Measurements from ENCODE around the gene GSTT4. TPM values are rescaled to one million over a fixed set of nuclear protein-coding genes. Genes with fewer than 3 reads are reported as not detected.
"Not testable (repeated sequence)": the region's sequence is repeated elsewhere in the genome, so short reads cannot be mapped to it uniquely, and the experiment has no call there.

Gene GSTT4
- not detected for total RNA-seq
- long read RNA-seq: 0 reads

DNA sequence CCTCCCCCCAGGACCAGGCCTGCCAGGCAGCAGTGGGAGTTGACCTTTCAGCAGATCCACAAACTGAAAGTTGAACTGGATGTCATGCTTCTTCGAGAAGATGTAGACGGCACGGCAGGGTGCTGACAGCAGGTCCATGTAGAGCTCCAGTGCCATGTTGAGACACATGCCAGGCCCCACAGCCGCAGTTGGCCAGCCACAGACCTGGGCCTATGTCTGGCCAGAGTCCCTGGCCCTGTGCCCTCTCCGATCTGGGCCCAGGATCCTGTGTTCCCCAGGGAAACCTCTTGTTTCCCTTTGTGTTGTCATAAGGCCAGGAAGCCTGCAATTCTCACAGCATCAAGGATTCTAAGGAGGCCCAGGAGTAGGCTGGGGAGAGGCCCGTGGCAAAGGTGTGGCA is at the start of gene GSTT4:
Gene GSTT4, minus strand, starts transcription at position 253 of the 400 bp plus-strand sequence. Its CDS starts 97 bp downstream, at position 156.
- intact Hi-C loops (cut with DNase I, micrococcal nuclease): no loop called here
- ATAC-seq (no peak), DNase-seq (no peak)

DNA sequence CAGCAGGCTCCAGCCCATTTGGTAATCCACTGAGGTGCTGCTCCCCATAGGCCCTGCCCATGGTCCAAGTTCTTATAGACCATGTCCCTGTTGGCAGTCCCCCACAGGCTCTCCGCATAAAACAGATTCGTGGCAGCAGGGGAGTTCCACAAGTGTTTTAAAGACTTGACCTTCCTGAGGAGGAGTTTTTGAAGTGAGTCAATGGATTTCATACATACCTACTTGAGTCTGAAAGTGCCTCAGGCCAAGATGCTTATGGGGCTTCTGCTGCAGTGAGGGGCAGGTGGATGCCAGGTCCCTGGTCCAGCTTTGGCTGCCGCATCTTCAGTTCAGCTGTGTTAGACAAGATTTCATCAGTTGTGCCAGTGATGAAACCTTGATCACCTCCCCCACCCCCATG is 49.1 kb upstream of the GSTT4 start:
- intact Hi-C loops (cut with DNase I, micrococcal nuclease): no loop called here
- no peak for ATAC-seq
- DNase-seq: no peak

GRCh38 chr22:24053481-24054226 is 48.4 kb upstream of the GSTT4 start:
- intact Hi-C loops (cut with DNase I, micrococcal nuclease): no loop called here
- ATAC-seq (peak; percentile 11), DNase-seq (no peak)

DNA sequence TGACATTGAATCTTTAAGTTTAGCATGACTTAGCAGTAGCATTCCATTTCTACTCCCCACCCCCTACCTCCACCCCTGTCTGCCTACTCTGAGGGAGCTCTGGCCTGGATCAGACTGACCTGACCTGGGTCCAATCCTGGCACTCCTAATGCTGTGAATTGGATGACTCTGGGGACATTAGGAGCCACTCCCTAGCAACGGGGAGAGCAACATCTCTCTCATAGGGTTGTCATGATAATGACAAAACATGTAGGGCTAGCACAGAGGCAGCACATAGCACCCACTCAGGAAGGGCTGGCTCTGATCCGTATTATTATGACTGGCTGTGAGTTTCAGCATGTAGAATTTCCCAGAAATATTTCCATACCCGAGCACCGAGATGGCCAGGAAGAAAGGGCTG is 46.3 kb upstream of the GSTT4 start:
- DNase-seq (no peak), ATAC-seq (no peak)
- intact Hi-C loops (cut with DNase I, micrococcal nuclease): no loop called here

DNA sequence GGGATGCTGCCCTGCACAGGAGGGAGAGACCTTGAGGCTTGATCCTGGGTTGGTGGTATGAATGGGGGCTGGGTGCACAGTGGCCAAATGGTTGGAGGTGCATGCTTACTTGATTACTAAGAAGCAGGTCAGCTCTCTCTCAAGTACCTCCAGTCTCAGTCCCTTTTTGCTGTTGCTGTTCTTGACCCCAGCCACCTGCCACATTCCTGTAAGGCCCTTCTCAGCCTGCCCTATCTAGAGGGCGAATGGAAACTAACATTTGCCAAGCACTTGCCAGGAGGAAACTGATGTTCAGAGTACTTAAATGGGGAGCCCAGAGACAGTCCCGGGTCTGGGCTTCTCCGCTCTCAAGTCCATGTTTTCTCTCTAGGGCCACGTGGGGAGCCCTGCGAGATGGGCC is 45.8 kb upstream of the GSTT4 start:
- DNase-seq (no peak), ATAC-seq (no peak)
- intact Hi-C loops (cut with DNase I, micrococcal nuclease): no loop called here

DNA sequence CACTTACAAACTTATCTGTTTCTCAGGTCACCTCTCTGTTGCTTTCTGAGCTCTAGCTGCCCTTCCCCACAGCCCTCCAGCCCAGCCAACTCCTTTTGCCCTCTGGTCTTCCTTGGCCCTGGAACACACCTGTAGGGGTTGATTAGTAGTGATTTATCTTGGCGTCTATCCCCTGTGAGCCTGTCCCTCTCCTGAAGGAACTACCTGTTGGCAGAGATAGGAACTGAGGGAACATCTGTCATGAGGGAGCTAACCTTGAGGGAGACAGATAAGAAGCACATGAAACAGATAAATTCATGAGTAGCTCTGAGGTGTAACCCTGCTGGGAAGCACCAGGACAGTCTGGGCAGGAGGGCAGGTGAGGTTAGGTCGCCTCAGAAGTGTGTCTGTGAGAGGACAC is 44.7 kb upstream of the GSTT4 start:
- no peak for ATAC-seq
- intact Hi-C loops (cut with DNase I, micrococcal nuclease): no loop called here
- no peak for DNase-seq

- ATAC-seq (no peak), DNase-seq (no peak)
- intact Hi-C loops (cut with DNase I, micrococcal nuclease): no loop called here
Observed at GRCh38 chr22:24049211-24049610, 44.0 kb upstream of the GSTT4 start.

DNA sequence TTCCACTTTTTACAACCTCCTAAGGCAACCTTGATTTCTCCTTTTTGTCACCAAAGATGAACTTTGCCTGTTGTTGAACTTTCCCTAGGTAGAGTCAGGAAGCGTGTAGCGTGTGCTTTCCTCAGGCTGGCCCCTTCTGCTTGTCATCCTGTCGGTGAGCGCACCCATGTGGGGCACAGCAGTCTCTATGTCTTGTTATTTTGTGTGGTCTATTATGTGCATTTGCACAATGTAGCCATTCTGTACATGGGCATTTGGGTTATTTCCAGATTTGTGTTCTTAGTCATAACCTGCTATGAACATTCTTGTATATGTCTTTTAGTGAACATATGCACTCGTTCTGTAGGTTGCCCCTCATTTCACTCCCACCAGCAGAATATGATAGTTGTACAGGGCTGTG is 40.8 kb upstream of the GSTT4 start:
- ATAC-seq: no peak
- intact Hi-C loops (cut with DNase I, micrococcal nuclease): no loop called here
- DNase-seq: no peak

- intact Hi-C loops (cut with DNase I, micrococcal nuclease): no loop called here
- no peak for DNase-seq
- ATAC-seq: peak; percentile 35
Observed at GRCh38 chr22:24043958-24044357, 38.7 kb upstream of the GSTT4 start.

GRCh38 chr22:24043465-24043864 is 38.2 kb upstream of the GSTT4 start:
- DNase-seq; ATAC-seq; intact Hi-C loops (cut with DNase I, micrococcal nuclease): not testable (repeated sequence)

DNA sequence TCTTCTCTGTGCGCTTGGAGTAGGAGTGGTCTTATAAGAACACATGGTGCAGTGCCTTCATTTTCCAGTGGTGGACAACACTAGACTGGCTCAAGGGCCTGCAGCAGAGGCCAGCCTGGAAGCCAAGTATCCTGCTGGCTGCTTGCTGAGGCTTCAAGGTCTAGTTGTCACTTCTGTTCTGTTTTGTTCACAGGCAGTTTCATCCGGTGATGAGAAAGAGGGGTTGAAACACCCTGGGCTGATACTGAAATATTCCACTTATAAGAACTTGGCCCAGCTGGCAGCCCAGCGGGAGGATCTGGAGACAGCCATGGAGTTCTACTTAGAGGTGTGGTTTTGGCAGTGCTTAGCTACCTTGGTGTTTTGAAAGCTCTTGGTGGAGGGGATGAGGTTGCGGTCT is 35.7 kb upstream of the GSTT4 start:
- no peak for DNase-seq
- intact Hi-C loops (cut with DNase I, micrococcal nuclease): no loop called here
- ATAC-seq: no peak

DNA sequence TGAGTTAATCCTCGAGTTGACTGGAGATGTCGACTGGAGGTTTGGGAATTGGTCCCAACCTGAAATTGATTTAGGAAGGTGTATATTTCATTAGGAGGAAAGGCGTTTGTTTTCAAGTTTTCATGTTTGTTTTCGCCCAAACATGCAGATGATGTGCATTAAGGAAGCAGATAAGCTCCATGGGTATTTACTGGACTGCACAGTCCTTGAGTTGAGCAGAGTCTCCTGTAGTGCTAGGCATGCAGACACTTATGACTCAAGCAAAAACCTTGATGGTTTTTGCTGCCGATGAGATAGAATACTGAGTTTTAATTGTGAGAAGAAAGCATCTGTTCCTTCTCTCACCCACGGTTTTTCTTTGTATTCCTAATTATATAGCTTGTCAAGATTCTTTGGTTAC is 33.8 kb upstream of the GSTT4 start:
- DNase-seq: no peak
- ATAC-seq: no peak
- intact Hi-C loops (cut with DNase I, micrococcal nuclease): no loop called here

- intact Hi-C loops (cut with DNase I, micrococcal nuclease): no loop called here
- DNase-seq: no peak
- ATAC-seq: no peak
Observed at GRCh38 chr22:24037851-24038765, 32.9 kb upstream of the GSTT4 start.

GRCh38 chr22:24035296-24035695 is 30.0 kb upstream of the GSTT4 start:
- intact Hi-C loops (cut with DNase I, micrococcal nuclease): no loop called here
- DNase-seq: no peak
- ATAC-seq: no peak

GRCh38 chr22:24033731-24034130 is 28.5 kb upstream of the GSTT4 start:
- intact Hi-C loops (cut with DNase I, micrococcal nuclease): no loop called here
- ATAC-seq (no peak), DNase-seq (no peak)

GRCh38 chr22:24030186-24030702 is 25.0 kb upstream of the GSTT4 start:
- DNase-seq: no peak
- intact Hi-C loops (cut with DNase I, micrococcal nuclease): no loop called here

DNA sequence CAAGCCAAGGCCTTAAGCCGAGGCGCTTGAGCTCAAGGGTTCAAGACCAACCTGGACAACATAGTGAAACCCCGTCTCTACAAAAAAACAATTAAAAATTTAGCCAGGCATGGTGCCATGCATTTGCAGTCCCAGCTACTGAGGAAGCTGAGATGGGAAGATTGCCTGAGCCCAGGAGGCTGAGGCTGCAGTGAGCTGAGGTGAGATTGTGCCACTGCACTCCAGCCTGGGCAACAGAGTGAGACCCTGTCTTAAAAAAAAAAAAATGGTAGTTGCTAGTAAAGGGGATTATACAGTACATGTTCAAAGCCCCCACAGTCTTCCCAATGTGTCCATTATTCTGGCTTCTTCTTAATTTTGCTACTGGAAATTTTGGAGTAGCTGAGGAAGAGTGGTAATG is 24.1 kb upstream of the GSTT4 start:
- intact Hi-C loops (cut with DNase I, micrococcal nuclease): no loop called here
- ATAC-seq (no peak), DNase-seq (no peak)

More at GRCh38 chr22:24030186-24030702, 25.0 kb upstream of the GSTT4 start:
- no peak for ATAC-seq

DNA sequence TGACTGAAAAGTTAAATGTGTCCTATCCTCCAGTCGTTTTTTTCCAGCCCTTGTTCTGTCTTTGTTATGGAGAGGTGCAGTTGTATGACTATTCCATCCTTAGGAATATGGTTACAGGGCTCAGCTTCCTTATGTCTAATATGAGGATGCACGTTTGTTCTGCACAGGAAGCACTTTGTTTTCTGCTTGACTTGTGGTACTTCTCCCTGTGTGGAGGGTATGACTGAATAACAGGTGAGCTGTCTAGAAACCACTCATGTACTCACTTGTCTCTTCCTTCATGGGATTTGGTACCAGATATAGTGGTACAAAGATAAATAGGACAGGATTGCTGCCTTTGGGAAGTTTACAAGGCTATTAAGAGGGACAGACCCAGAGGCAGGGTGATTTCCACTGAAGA is 23.3 kb upstream of the GSTT4 start:
- ATAC-seq: no peak

DNA sequence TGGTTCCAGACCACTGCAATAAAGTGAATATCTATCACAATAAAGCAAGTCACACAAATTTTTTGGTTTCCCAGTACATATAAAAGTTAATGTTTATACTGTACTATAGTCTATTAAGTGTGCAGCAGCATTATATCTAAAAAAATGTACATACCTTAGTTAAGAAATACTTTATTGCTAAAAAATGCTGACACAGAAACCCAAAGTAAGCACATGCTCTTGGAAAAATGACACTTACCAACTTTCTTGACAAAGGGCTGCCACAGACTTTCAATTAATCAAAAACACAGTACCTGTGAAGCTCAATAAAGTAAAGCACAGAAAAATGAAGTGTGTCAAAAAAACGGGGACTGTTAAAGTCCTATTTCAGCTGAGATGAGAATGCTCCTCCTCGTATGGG is 22.7 kb upstream of the GSTT4 start:
- intact Hi-C loops (cut with DNase I, micrococcal nuclease): no loop called here
- no peak for ATAC-seq
- DNase-seq: no peak

More for the DNA sequence above, 23.3 kb upstream of the GSTT4 start:
- no peak for DNase-seq
- intact Hi-C loops (cut with DNase I, micrococcal nuclease): no loop called here

DNA sequence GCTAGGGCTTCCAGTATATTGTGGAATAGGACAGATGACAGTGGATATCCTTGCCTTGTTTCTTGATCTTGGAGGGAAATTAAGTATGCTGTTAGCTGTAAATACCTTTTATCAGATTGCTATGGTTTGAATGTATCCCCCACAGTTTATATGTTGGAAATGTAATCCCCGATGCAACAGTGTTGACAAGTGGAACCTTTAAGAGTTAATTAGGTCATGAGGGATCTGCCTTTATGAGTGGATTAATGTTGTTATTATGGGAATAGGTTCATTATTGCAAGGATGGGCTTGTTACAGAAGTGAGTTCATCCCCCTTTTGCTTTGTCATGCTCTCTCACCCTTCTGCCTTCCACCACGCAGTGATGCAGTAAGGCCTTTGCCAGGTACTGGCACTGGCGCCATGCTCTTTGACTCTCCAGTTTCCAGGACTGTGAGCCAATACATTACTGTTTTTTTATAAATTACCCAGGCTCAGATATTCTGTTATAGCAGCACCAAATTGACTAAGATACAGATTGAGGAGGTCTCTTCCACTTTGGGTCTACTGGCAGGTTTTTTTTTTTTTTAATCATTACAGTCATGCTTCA is 22.2 kb upstream of the GSTT4 start:
- DNase-seq (no peak), ATAC-seq (peak; percentile 45)
- intact Hi-C loops (cut with DNase I, micrococcal nuclease): no loop called here

Data from left colon (tissue), 2 donors.